Measurements from ENCODE around the gene CFHR5.
"Not testable (repeated sequence)": the region's sequence is repeated elsewhere in the genome, so short reads cannot be mapped to it uniquely, and the experiment has no call there.

The CFHR5 gene

GRCh38 chr1:196977278-196977677 is at the start of gene CFHR5:
Gene CFHR5 (plus strand): TSS chr1:196977556. CDS start chr1:196977665, 109 bp downstream.
- no peak for DNase-seq

- DNase-seq, result not testable (repeated sequence)
These were observed 44.5 kb upstream of the CFHR5 start for GRCh38 chr1:196932853-196933252.

- no peak for DNase-seq
These were observed 43.7 kb upstream of the CFHR5 start for GRCh38 chr1:196933531-196934189.

- not testable (repeated sequence) for DNase-seq
These were observed 35.9 kb upstream of the CFHR5 start for GRCh38 chr1:196941474-196941873.

GRCh38 chr1:196943568-196943967 is 33.8 kb upstream of the CFHR5 start, which contains the start of gene CFHR2:
Gene CFHR2 (plus strand): TSS chr1:196943738. CDS start chr1:196943881, 143 bp downstream.
- not testable (repeated sequence) for DNase-seq

- no peak for DNase-seq
These were observed 25.5 kb upstream of the CFHR5 start for GRCh38 chr1:196951711-196952394.

- DNase-seq, result no peak
These were observed 22.6 kb upstream of the CFHR5 start for GRCh38 chr1:196954778-196955177.

GRCh38 chr1:196955926-196956325 is 21.4 kb upstream of the CFHR5 start:
- no peak for DNase-seq

- DNase-seq, result no peak
These were observed 16.5 kb upstream of the CFHR5 start for GRCh38 chr1:196960854-196961253.

- DNase-seq, result no peak
These were observed 7.2 kb upstream of the CFHR5 start for GRCh38 chr1:196970182-196970581.

GRCh38 chr1:196976278-196976677 is 1.1 kb upstream of the CFHR5 start:
- no peak for DNase-seq

- DNase-seq, result no peak
These were observed 3.5 kb downstream of the CFHR5 start for GRCh38 chr1:196980859-196981258.

- DNase-seq, result not testable (repeated sequence)
These were observed 4.9 kb downstream of the CFHR5 start for GRCh38 chr1:196982247-196982646.

- DNase-seq, result not testable (repeated sequence)
These were observed 14.7 kb downstream of the CFHR5 start for GRCh38 chr1:196991919-196992651.

- DNase-seq, result no peak
These were observed 16.6 kb downstream of the CFHR5 start for GRCh38 chr1:196993916-196994315.

GRCh38 chr1:196997423-196997822 is 20.1 kb downstream of the CFHR5 start:
- no peak for DNase-seq

- no peak for DNase-seq
These were observed 24.5 kb downstream of the CFHR5 start for GRCh38 chr1:197001828-197002227.

GRCh38 chr1:197003132-197003531 is 25.8 kb downstream of the CFHR5 start:
- DNase-seq, result no peak

GRCh38 chr1:197008861-197009260 is 31.5 kb downstream of the CFHR5 start:
- no peak for DNase-seq

- DNase-seq, result no peak
These were observed 34.3 kb downstream of the CFHR5 start for GRCh38 chr1:197011614-197012013.

- DNase-seq, result no peak
These were observed 35.9 kb downstream of the CFHR5 start for GRCh38 chr1:197013234-197013633.

- DNase-seq, result no peak
These were observed 39.4 kb downstream of the CFHR5 start for GRCh38 chr1:197016751-197017150.

- no peak for DNase-seq
These were observed 40.3 kb downstream of the CFHR5 start for GRCh38 chr1:197017558-197018146.

Measured in activated CD8-positive, alpha-beta memory T cell treated with anti-CD3 and anti-CD28 coated beads, Interleukin-2, amount 50 U/mL, for 48 hours (primary cell).